ENCODE results near the gene TRIO.

DNA sequence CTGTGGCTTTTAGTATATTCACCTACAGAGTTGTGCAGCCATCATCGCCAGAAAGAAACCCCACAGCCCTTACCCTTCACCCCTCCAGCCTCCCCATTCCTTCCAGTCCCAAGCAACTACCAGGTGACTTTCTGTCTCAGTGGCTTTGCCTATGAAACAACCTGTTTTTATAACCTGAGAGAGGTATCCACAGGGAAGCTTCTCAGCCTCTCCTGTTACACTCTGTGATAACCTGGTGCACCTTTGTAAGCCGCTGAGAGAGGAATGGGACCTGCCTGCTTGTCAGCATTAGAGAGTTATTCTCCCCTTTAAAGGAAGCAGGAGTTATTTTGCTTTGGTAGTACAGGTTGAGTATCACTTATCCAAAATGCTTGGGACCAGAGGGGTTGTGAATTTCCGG is 93.6 kb downstream of the TRIO start:
- TF ChIP-seq POLR2AphosphoS5 (IDR thresholded peaks at IDR 0.05; ENCODE audit: borderline replicate concordance, low read depth, low read length): no peak
- no peak for TF ChIP-seq EZH2 (IDR thresholded peaks at IDR 0.05)
